Cardiac fibroblast (primary cell): ENCODE measurements around the gene SLC35F6.
"Not testable (repeated sequence)": the region's sequence is repeated elsewhere in the genome, so short reads cannot be mapped to it uniquely, and the experiment has no call there.

Experiments
- DNase-seq, 2 donors: peaks; one replicate each; pipeline versions ENCODE4 v3.0.0 to v3.0.0-alpha.2; 2010; ENCODE audit warnings: low read depth in 2 of 2
- H3K4me3 ChIP-seq, 2 donors: replicated peaks in 1 of 2; 1 replicate in 1 of 2; 2 replicates in 1 of 2; pipeline ENCODE4 v1.5.1; 2011; ENCODE audit warnings: low read depth in 2 of 2, low read length in 2 of 2, mild to moderate bottlenecking in 2 of 2, moderate library complexity in 1 of 2
- TF ChIP-seq, protein P1 (sequence below): IDR thresholded peaks from one replicate; pipeline ENCODE4 v1.5.1; 2011; ENCODE audit warnings: low read depth, mild to moderate bottlenecking, low read length, inconsistent platforms

Gene SLC35F6

DNA sequence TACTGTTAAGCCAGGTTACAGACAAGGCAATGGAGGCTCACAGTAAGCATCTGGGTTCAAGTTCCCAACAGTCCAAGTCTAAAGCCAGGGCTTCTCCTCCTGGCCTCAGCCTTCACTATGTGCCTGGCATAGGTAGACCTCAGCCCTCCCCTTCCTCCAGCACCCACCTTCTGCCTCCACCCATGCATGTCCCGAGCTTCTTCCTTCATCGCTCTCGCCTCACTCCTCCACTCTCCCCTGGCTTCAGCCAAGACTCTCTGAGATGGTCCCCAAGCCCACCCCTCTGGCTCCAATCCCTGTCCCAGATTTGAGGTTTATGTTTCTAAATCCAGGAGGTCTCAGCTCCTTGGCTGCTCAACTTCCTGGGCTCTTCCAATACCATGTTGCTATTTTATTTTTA lies 48.6 kb downstream of the SLC35F6 start:
- H3K4me3 ChIP-seq = no peak overlapping the region
- DNase-seq = no peak
- TF ChIP-seq, protein P1, sequence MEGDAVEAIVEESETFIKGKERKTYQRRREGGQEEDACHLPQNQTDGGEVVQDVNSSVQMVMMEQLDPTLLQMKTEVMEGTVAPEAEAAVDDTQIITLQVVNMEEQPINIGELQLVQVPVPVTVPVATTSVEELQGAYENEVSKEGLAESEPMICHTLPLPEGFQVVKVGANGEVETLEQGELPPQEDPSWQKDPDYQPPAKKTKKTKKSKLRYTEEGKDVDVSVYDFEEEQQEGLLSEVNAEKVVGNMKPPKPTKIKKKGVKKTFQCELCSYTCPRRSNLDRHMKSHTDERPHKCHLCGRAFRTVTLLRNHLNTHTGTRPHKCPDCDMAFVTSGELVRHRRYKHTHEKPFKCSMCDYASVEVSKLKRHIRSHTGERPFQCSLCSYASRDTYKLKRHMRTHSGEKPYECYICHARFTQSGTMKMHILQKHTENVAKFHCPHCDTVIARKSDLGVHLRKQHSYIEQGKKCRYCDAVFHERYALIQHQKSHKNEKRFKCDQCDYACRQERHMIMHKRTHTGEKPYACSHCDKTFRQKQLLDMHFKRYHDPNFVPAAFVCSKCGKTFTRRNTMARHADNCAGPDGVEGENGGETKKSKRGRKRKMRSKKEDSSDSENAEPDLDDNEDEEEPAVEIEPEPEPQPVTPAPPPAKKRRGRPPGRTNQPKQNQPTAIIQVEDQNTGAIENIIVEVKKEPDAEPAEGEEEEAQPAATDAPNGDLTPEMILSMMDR = no peak

DNA sequence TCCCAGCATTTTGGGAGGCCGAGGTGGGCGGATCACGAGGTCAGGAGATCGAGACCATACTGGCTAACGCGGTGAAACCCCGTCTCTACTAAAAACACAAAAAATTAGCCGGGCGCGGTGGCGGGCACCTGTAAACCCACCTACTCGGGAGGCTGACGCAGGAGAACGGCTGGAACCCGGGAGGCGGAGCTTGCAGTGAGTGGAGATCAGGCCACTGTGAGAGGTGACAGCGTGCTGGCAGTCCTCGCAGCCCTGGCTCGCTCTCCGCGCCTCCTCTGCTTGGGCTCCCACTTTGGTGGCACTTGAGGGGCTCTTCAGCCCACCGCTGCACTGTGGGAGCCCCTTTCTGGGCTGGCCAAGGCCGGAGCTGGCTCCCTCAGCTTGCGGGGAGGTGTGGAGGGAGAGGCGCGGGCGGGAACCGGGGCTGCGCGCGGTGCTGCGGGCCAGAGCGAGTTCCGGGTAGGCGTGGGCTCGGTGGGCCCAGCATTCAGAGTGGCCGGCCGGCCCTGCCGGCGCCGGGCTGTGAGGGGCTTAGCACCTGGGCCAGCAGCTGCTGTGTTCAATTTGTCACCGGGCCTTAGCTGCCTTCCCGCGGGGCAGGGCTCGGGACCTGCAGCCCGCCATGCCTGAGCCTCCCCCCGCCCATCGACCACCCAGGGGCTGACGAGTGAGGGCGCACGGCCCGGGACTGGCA lies 50.1 kb downstream of the SLC35F6 start:
- not testable (repeated sequence) for H3K4me3 ChIP-seq, DNase-seq

DNA sequence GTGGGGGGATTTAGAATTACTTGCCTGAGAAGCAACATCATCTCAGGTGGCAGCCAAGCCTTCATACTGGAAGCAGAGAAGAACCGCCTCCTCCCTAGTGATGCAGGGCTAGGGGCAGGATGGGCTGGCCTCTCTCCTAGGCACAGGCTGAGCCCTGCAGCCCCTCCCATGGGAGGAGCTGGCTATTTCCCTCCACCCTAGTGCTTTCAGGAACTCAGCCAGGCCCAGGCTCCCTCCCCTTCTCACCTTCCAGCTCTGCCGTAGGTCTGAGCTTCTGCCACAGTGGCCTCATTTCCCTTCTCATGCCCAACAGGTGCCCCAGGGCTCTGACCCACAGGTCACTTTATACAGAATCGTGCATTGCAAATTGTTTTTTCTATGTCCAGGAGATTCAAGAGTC lies 52.8 kb downstream of the SLC35F6 start:
- DNase-seq = no peak
- H3K4me3 ChIP-seq = no peak overlapping the region
- TF ChIP-seq, protein P1 = no peak

DNA sequence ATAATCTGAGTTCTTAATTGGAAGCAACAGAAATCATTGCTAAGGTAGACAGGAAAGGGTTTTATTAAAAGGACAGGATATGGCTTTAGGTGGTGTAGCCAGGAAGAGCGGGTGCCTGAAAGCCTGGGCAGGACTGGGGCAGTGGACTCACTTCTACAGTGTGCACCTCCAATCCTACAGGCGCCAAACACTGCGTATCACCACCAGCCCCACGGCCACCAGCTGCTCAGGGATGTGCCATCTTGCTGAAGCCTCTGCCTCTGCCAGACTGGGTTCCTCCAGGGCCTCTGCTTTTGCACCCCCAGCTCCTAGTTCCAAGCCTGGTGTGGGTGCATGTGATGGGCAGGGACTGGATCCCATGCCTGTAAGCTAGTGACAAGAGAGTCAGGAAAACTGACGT lies 54.2 kb downstream of the SLC35F6 start:
- no peak overlapping the region for H3K4me3 ChIP-seq
- DNase-seq = no peak
- TF ChIP-seq, protein P1 = no peak

GRCh38 chr2:26818972-26819371 lies 54.9 kb downstream of the SLC35F6 start:
- DNase-seq = no peak
- H3K4me3 ChIP-seq = no peak overlapping the region
- TF ChIP-seq, protein P1 = no peak

DNA sequence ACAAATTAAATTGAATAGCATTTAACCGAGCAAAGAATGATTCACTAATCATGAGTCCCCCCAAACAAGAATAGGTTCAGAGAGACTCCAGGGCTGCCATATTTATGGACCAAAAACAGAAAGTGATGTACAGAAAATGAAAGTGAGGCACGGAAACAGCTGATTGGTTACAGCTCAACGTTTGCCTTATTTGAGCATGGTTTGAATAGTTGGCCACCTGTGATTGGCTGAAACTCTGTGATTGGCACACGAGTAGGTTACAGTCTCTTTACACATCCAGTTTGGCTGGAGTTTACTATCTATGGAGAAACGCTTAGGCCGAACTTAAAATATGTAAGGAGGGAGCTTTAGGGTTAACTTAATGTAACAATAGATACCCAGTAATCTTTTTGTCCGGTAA lies 56.8 kb downstream of the SLC35F6 start:
- H3K4me3 ChIP-seq = no peak overlapping the region
- TF ChIP-seq, protein P1 = no peak
- DNase-seq = no peak

DNA sequence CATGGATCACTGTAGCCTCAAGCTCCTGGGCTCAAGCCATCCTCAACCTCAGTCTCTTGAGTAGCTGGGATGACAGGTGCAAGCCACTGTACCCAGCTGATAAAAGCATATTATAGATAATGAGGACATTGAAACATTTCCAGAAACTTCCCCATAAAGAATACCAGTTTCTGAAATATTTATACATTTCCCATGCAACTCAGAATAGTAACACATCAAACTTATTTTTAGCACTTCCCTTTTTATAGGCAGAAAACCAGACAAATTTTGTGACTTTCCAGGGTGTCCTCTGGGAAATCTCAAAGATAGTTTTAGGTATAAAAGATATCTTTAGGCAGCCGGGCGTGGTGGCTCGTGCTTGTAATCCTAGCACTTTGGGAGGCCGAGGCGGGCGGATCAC lies 58.8 kb downstream of the SLC35F6 start:
- DNase-seq = no peak
- TF ChIP-seq, protein P1 = no peak
- no peak overlapping the region for H3K4me3 ChIP-seq
